ENCODE data around the gene TECPR1. TPM values are rescaled to one million over a fixed set of nuclear protein-coding genes. Genes with fewer than 3 reads are reported as not detected.

Gene TECPR1
- total and polyA plus RNA-seq, 9 donors = 4.2 to 28.1 (median 21.4) TPM

DNA sequence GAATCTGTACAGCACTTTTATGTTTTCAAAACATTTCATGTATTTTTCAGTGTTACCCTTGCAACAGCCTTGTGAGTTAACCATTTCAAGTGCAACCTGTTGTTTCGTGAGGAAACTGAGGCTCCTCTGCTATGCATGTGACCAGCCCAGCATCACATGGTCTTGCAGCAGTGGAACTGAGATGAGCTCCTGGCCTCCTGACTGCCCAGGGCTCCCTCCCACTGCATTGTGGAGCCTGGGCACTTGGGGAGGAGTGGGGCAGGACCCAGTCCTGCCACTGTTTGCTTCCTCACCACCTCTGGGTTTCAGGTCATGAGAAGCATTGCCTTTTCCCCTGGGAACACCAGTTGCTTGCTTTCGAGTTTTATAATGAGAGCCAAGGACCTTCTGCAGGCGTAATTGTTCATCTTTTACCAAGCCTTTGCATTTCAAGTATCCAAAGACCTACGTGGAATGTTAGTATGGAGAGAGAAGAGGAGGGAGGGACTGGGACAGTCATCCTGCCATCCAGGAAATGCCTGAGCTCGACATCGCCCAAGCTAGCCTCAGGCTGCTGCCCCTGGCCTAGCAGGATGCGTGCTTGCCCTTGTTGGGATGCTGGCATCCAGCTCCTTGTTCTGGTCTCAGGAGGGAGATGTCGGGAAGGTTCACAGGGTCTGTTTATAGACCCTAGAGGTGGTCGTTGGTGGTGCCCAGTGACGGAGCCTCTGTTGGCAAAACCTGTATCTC lies 73.1 kb downstream of the TECPR1 start:
- H3K4me3 ChIP-seq = no peak overlapping the region
- intact Hi-C loops (cut with DNase I) = no loop called here
- no peaks in the 10 kb centered on the region for H3K36me3 ChIP-seq
- 84 to 87% (median 86%) methylated on average over 10 of the region's 10 CpGs for WGBS, 3 donors
- no peak for DNase-seq
- no peaks in the 10 kb centered on the region for H3K9me3 ChIP-seq
- no peak overlapping the region for H3K27ac ChIP-seq
- TF ChIP-seq, protein P1, sequence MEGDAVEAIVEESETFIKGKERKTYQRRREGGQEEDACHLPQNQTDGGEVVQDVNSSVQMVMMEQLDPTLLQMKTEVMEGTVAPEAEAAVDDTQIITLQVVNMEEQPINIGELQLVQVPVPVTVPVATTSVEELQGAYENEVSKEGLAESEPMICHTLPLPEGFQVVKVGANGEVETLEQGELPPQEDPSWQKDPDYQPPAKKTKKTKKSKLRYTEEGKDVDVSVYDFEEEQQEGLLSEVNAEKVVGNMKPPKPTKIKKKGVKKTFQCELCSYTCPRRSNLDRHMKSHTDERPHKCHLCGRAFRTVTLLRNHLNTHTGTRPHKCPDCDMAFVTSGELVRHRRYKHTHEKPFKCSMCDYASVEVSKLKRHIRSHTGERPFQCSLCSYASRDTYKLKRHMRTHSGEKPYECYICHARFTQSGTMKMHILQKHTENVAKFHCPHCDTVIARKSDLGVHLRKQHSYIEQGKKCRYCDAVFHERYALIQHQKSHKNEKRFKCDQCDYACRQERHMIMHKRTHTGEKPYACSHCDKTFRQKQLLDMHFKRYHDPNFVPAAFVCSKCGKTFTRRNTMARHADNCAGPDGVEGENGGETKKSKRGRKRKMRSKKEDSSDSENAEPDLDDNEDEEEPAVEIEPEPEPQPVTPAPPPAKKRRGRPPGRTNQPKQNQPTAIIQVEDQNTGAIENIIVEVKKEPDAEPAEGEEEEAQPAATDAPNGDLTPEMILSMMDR (IDR thresholded peaks at IDR 0.05) = no peak
- no peak for TF ChIP-seq POLR2A (IDR thresholded peaks at IDR 0.05)
- no peak for TF ChIP-seq EP300 (IDR thresholded peaks at IDR 0.05)
- no peaks in the 10 kb centered on the region for H3K4me1 ChIP-seq (ENCODE audit: insufficient read depth)
- H3K27me3 ChIP-seq = no peaks in the 10 kb centered on the region

DNA sequence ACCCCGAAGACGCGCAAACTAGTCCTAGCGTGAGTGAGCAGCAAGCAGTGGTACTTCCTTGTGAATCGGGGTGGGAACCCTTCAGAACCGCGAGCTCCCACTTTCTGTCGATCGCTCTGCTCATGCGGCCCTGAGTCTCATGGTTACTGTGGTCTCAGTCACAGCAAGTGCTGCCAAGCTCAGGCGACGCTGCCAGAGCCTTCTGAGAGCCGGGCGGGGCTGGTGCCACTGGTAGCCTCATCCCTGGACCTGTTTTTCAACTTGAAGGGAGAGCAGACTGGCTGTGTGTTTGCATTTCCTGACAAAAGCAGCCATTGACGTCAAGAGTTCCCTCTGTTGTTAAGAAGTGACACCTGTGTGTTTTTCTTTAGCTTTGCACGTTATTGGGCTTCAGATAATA lies 73.7 kb downstream of the TECPR1 start:
- DNase-seq = no peak
- intact Hi-C loops (cut with DNase I) = no loop called here
- no peaks in the 10 kb centered on the region for H3K9me3 ChIP-seq
- H3K4me1 ChIP-seq (ENCODE audit: insufficient read depth) = no peaks in the 10 kb centered on the region
- no peak overlapping the region for H3K4me3 ChIP-seq
- no peaks in the 10 kb centered on the region for H3K36me3 ChIP-seq
- TF ChIP-seq EP300 (IDR thresholded peaks at IDR 0.05) (no peak), POLR2A (IDR thresholded peaks at IDR 0.05) (no peak)
- TF ChIP-seq, protein P1 (IDR thresholded peaks at IDR 0.05) = no peak
- H3K27ac ChIP-seq = no peak overlapping the region
- H3K27me3 ChIP-seq = no peaks in the 10 kb centered on the region
- 83 to 89% (median 87%) methylated on average over 16 of the region's 16 CpGs for WGBS, 3 donors

DNA sequence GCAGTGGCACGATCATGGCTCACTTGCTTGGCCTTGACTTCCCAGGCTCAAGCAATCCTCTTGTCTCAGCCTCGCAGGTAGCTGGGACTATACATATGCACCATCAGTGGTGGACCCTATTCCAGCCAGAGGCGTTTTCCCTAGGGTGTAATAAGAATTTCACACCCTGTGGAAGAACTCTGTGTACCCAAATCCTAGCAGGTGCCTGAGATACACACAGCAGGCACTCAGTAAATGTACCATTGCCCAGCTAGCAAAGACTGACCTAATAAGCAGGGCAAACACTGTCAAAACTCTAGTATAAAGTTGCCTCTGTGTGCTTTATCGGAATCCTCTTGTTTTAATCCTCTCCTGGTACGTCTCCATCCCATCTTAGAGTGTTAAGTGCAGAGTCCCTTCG lies 74.5 kb downstream of the TECPR1 start:
- Histone ChIP-seq H3K4me3 (no peak overlapping the region), H3K36me3 (no peaks in the 10 kb centered on the region), H3K9me3 (no peaks in the 10 kb centered on the region), H3K27me3 (no peaks in the 10 kb centered on the region), H3K27ac (no peak overlapping the region), H3K4me1 (ENCODE audit: insufficient read depth) (no peaks in the 10 kb centered on the region)
- 90 to 93% (median 92%) methylated on average over 6 of the region's 6 CpGs for WGBS, 3 donors
- TF ChIP-seq, protein P1 (IDR thresholded peaks at IDR 0.05) = no peak
- TF ChIP-seq POLR2A (IDR thresholded peaks at IDR 0.05) (no peak), EP300 (IDR thresholded peaks at IDR 0.05) (no peak)
- DNase-seq = no peak
- intact Hi-C loops (cut with DNase I) = no loop called here

DNA sequence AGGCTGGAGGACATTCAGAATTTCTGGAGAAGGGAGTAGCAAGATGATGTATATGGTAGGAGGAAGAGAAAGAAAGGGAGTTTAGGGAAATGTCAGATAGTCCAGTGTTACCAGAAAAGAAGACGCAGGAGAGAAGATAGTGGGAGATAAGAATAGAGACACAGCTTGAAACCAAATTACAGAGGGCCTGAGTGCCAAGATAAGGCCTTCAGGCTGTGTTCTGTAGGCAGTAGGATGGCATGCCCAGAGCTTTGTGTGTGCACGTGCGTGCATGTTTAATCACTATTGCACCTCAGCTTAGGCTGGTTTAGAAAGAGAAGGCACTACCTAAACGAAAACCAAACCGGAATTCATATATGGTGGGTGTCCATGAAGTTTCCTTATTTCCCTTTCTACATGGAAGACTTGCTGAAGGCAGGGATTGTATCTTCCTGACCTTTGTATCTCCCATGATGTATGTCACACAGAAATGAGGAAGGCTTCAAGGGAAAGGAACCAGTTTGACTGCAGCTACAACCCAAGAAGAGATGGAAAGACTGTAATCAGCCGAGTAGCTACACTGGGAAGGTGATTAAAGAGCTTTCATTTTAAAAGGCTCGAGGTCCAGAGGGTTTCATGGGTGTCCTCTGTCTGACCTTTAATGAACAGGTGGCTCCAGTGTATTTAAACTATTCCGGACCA lies 76.6 kb downstream of the TECPR1 start:
- TF ChIP-seq, protein P1 (IDR thresholded peaks at IDR 0.05) = no peak
- no peak for TF ChIP-seq EP300 (IDR thresholded peaks at IDR 0.05)
- no peak for TF ChIP-seq POLR2A (IDR thresholded peaks at IDR 0.05)

More for the DNA sequence above, 76.6 kb downstream of the TECPR1 start:
- WGBS, 3 donors = 88 to 89% (median 89%) methylated on average over 8 of the region's 8 CpGs
- H3K27me3 ChIP-seq = no peaks in the 10 kb centered on the region
- H3K4me1 ChIP-seq (ENCODE audit: insufficient read depth) = no peaks in the 10 kb centered on the region
- H3K4me3 ChIP-seq = no peak overlapping the region
- no peak overlapping the region for H3K27ac ChIP-seq
- no peak for DNase-seq
- no peaks in the 10 kb centered on the region for H3K9me3 ChIP-seq
- H3K36me3 ChIP-seq = no peaks in the 10 kb centered on the region
- intact Hi-C loops (cut with DNase I) = no loop called here
